GM19035 (cell line): ENCODE results near the gene RPS23.
"Not testable (repeated sequence)": the region's sequence is repeated elsewhere in the genome, so short reads cannot be mapped to it uniquely, and the experiment has no call there.

Source experiments
- ATAC-seq: cut with Tn5 transposase; IDR thresholded peaks from one replicate; pipeline ENCODE4 v1.9.1; 2021; ENCODE audit not compliant: unreplicated experiment

The RPS23 gene

DNA sequence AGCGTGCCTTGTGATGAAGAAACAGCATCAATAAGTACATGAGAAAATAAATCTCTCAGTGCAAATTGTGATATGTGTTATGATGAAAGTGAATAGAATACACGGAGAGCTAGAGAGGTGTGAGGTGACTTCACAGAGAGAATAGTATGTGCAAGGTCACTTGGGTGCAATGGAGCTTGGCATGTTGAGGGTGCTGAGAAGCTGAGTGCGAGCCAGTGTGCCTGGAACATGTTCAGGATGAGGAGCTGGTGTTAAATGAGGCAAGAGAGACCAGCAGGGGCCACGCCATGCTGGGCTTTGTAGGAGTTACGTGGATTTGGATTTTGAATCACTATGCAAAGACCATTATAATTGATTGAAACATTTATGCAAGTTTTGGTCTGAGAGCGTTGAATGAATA lies 12.8 kb upstream of the RPS23 start:
- ATAC-seq: no peak

GRCh38 chr5:82290005-82290404 lies 11.9 kb upstream of the RPS23 start:
- ATAC-seq: no peak

- no peak for ATAC-seq
These were observed 9.5 kb upstream of the RPS23 start for GRCh38 chr5:82287625-82288024.

DNA sequence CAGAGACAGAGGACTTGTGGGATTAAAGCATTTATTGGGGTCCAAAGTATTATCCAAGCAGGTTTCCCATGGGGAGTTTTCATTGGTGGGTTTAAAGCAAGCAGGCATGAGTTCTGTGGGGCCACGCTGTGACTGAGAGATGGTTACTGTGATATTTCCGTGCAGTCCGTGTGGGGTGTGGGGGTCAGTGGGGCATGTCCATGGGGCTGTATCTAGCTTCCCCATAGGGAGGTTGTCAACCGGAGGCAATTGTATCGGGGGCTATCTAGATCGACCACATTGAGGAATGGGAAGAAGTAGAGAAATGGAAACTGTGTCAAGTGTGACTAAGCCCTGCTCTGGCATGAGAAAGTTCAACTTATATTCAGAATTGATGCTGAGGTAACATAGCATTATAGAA lies 7.1 kb upstream of the RPS23 start:
- no peak for ATAC-seq

DNA sequence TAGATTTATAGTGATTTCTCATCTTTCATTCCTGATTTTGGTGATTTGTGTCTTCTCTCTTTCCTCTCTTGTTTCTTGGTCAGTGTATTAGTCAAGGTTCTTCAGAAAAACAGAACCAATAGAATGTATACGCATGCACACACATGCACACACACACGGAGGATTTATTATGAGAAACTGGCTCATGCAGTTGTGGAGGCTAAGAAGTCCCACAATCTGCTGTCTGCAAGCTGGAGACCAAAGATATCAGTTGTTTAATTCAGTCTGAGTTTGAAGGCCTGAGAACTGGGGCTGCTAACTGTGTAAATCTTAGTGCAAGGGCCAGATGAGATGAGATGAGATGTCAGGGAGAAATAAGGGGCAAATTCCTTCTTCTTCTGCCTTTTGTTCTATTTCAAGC lies 5.7 kb upstream of the RPS23 start:
- ATAC-seq: no peak

DNA sequence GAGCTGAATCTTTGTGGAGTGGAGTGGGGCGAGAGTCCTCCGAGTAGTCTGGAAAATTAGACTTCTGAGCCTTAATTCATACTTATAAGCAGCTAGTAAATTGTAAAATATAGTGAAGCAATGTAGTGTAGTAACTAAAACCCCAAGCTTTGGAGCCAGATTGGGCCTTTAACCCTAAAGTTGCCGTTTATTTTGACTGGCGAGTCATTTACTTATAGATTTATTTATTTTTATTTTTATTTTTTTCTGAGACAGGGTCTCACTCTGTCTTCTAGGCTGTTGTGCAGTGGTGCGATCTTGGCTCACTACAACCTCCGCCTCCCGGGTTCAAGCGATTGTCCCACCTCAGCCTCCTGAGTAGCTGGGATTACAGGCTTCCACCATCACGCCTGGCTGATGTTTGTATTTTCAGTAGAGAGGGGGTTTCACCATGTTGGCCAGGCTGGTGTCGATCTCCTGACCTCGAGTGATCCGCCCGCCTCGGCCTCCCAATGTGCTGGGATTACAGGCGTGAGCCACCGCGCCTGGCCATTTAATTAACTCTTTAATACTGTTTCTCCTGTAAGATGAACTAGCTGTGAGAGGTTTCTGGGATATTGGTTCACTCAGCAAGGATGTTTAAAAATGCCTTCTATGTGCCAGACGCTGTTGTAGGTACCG lies 687 bp upstream of the RPS23 start:
- ATAC-seq: no peak

DNA sequence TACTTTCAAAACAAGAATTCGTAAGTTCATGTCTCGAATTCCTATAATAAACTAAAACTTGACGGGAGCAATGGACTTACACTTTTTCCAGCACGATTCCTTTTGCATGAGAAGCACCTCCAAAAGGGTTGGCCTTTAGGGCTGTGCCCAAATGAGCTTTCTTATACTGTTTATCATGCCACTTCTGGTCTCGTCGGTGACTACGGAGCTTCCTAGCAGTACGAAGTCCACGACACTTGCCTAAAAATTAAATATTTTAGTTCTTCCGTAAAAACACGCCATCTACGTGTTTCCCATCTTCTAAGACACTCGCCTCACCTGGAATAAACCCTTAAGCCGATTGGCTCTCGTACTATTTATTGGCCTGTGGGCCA lies 554 bp downstream of the RPS23 start:
- peak; percentile 1 for ATAC-seq

- no peak for ATAC-seq
These were observed 1.1 kb downstream of the RPS23 start for GRCh38 chr5:82276800-82277612.

- no peak for ATAC-seq
These were observed 2.9 kb downstream of the RPS23 start for GRCh38 chr5:82275216-82275664.

- no peak for ATAC-seq
These were observed 3.6 kb downstream of the RPS23 start for GRCh38 chr5:82274343-82275211.

DNA sequence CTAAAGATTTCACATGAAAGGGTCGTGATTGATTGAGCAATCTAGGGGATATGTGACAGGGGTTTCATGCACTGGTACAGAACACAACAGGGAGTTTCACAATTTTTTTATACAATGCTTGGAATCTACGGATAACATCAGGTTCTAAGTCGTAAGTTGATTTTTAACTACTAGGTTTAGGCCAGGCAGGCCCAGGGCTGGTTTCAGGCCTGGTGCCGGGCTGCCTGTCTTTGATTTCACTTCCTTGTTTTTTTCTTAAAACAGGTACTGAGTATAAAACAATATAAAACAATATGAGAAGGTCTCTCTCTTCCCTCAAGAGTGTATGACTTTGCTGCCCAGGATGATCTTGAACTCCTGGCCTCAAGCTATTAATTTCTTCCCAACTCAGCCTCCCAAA lies 4.7 kb downstream of the RPS23 start:
- ATAC-seq: not testable (repeated sequence)

DNA sequence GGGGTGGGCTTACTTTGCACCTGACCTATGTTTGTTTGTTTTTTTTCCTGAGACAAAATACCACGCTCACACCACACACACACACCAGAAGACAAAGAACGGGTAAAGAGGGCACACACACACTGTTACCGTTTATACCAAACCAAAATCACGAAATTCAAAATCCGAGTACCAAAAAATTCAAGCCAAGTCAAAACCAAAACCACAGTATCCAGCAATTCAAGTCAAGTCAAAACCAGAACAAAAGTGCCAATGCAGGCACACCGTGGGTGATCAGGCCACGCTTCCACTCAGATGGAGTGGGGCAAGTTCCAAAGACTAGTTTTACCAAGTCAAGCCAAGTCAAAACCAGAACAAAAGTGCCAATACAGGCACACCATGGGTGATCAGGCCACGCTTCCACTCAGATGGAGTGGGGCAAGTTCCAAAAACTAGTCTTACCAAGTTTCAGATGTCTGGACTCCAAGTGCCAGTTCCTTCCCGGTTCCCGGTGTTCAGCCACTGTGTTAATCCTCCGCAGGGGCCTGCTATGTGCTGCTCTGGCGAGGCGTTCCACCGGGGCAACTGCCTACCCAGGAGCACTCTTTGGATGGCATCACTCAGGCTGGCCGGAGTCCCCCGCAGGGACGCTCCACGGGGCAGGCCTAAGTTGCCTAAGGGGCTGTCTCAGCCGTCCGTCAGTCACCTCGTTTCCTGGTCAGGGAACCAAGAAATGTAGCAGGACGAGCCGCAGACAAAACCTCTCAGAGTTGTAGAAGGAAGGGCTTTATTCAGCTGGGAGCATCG lies 5.4 kb downstream of the RPS23 start:
- ATAC-seq: not testable (repeated sequence)

DNA sequence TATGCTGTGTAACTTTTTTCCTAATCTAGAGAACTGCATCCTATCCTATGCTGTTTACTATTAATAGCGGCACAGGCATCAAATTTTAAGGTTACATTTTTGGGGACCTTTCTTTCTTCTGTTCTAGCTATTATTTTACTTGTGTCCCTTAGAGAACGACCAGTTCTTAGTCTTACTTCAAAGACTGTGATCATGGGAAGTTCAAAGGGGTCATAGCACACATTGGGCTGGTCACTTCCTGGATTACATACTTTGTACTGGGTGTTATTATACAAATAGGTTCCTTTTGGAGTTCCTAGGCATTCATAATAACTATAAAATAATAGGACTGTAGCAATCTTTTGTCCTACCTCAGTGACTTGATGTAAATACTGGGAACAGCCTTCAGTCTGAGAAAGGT lies 8.8 kb downstream of the RPS23 start:
- ATAC-seq: not testable (repeated sequence)

- ATAC-seq: not testable (repeated sequence)
These were observed 10.7 kb downstream of the RPS23 start for GRCh38 chr5:82267297-82267933.

GRCh38 chr5:82265047-82265446 lies 13.1 kb downstream of the RPS23 start:
- ATAC-seq: no peak

GRCh38 chr5:82259172-82259800 lies 18.9 kb downstream of the RPS23 start:
- no peak for ATAC-seq

DNA sequence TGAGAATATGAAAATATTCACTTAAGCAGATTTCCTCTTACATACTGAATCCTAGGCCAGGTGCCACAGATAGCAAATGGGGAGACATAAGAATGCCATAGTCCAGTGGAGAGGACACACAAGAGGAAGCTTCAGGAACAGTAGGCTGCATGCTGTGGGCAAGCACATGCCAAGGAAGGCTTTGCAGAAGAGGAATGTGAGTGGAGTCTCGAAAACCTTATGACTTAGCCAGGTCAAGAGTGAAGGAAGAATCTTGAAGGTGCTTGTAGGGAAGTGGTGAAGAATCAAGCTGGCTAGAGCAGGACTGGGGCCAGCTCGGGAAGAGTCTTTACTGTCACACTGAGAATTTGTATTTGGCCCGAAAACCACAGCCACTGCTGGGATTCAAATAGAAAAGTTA lies 20.4 kb downstream of the RPS23 start:
- ATAC-seq: no peak

- no peak for ATAC-seq
These were observed 20.9 kb downstream of the RPS23 start for GRCh38 chr5:82257247-82257646.

GRCh38 chr5:82255844-82256243 lies 22.3 kb downstream of the RPS23 start:
- ATAC-seq: no peak

DNA sequence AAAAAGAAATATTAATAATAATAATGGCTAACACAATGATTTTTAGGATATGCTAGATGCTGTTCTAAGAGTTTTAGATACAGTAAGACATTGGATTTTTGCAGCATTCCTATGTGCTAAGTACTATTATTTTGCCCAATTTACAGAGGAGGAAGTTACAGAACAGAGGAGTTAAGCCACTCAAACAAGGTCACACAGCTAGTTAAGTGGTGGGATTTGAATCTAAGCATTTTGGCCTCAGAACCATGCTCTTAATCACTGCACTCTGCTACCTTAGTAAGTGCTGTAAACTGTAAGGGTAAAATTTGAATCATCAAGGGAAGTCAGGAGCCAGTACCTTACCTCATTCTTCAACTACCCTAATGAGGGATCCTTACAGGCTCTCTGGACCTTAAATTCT lies 25.4 kb downstream of the RPS23 start:
- ATAC-seq: no peak
